ENCODE results near the gene CEP162. TPM values are rescaled to one million over a fixed set of nuclear protein-coding genes. Genes with fewer than 3 reads are reported as not detected.
"Not testable (repeated sequence)": the region's sequence is repeated elsewhere in the genome, so short reads cannot be mapped to it uniquely, and the experiment has no call there.

The CEP162 gene
- total and polyA plus RNA-seq, 8 donors, result 1.4 to 33.9 (median 8.0) TPM

DNA sequence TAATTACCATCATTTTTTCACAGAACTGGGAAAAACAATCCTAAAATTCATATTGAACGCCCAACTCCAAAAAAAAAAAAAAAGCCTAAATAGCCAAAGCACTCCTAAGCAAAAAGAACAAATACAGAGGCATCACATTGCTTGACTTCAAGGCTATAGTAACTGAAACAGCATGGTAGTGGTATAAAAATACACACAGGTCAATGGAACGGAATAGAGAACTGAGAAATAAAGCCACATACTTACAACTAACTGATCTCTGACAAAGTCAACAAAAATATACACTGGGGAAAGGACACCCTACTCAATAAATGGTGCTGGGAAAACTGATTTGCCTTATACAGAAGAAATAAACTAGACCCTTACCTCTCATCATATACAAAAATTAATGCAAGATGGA, 104.3 kb downstream of the CEP162 start:
- no peaks in the 10 kb centered on the region for H3K9me3 ChIP-seq
- TF ChIP-seq CTCF (IDR thresholded peaks at IDR 0.05) (no peak), POLR2A (IDR thresholded peaks at IDR 0.05) (no peak), POLR2AphosphoS5 (IDR thresholded peaks at IDR 0.05) (no peak)
- no peaks in the 10 kb centered on the region for H3K4me1 ChIP-seq
- H3K27ac ChIP-seq, result no peak overlapping the region
- DNase-seq, result no peak
- WGBS, 5 donors, result 90 to 100% (median 92%) methylated on average over 2 of the region's 2 CpGs
- no peak overlapping the region for H3K4me3 ChIP-seq
- intact Hi-C loops (cut with DNase I; ENCODE audit: low total_unique reads), result no loop called here
- no peaks in the 10 kb centered on the region for H3K27me3 ChIP-seq
- H3K36me3 ChIP-seq, result peaks cover 0 to 36% (median 28%) of the 10 kb centered on the region in 4 donors

DNA sequence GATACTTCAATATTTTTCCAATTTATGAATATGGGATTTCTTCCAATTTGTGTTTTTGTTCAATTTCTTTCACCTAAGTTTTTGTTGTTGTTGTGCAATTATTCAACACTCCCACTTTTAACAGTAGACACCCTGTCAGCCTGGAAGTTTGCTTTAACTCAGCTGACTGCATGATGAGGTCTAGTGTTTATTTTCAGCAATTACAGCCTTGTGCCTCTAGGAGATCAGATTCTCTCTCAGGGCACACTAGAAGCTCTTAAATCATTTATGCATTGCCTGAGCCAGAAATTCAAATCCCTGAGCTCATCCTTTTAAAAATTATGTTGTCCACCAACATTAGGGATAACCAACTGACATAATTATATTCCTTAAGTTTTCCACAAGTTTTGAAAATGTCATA, 108.2 kb downstream of the CEP162 start:
- Histone ChIP-seq H3K27me3 (no peaks in the 10 kb centered on the region), H3K9me3 (peaks cover 0 to 5% (median 0%) of the 10 kb centered on the region in 4 donors), H3K4me3 (no peak overlapping the region), H3K4me1 (no peaks in the 10 kb centered on the region), H3K36me3 (peaks cover 0 to 9% (median 5%) of the 10 kb centered on the region in 4 donors), H3K27ac (no peak overlapping the region)
- DNase-seq, result peak in 1 of 2 donors; percentile 4
- intact Hi-C loops (cut with DNase I; ENCODE audit: low total_unique reads), result no loop called here
- TF ChIP-seq CTCF (IDR thresholded peaks at IDR 0.05) (no peak), EP300 (IDR thresholded peaks at IDR 0.05) (no peak), POLR2AphosphoS5 (IDR thresholded peaks at IDR 0.05) (no peak), POLR2A (IDR thresholded peaks at IDR 0.05) (no peak)

DNA sequence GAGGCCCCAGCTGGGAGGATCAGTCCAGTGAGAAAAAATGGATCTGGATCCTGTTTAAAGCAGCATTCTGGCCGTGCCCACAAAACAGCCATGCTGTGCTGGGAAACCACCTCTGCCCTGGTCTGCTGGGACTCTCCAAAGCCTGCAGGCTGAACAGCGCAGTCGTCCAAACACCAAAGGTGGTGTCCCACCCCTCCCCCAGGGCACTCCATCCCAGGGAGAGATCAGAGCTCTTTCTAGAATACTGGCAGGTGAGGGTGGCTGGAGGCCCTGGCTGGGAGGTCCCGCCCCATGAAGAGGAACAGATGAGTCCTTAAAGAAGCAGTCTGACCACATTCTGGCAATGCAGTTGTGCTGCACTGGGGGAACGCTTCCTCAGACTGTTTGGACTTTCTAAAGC, 109.3 kb downstream of the CEP162 start:
- no peak for DNase-seq
- 77 to 82% (median 80%) methylated on average over 3 to 5 of the region's 5 CpGs for WGBS, 5 donors
- intact Hi-C loops (cut with DNase I; ENCODE audit: low total_unique reads), result no loop called here
- no peak overlapping the region for H3K27ac ChIP-seq
- H3K4me3 ChIP-seq, result no peak overlapping the region
- no peaks in the 10 kb centered on the region for H3K4me1 ChIP-seq
- TF ChIP-seq POLR2AphosphoS5 (IDR thresholded peaks at IDR 0.05), result no peak
- no peak for TF ChIP-seq POLR2A (IDR thresholded peaks at IDR 0.05)
- TF ChIP-seq EP300 (IDR thresholded peaks at IDR 0.05), result no peak
- TF ChIP-seq CTCF (IDR thresholded peaks at IDR 0.05), result no peak
- peaks cover 0 to 5% (median 0%) of the 10 kb centered on the region in 4 donors for H3K9me3 ChIP-seq
- H3K27me3 ChIP-seq, result no peaks in the 10 kb centered on the region
- H3K36me3 ChIP-seq, result peaks cover 0 to 3% (median 0%) of the 10 kb centered on the region in 4 donors

- WGBS, 5 donors, result 51 to 82% (median 66%) methylated on average over 5 to 8 of the region's 8 CpGs
- H3K36me3 ChIP-seq; H3K27me3 ChIP-seq; H3K4me3 ChIP-seq; H3K4me1 ChIP-seq; H3K9me3 ChIP-seq; H3K27ac ChIP-seq; intact Hi-C loops (cut with DNase I; ENCODE audit: low total_unique reads): not testable (repeated sequence)
- DNase-seq, result peak in 1 of 2 donors; percentile 21
Observed at GRCh38 chr6:84114933-84115594, 112.4 kb downstream of the CEP162 start.

DNA sequence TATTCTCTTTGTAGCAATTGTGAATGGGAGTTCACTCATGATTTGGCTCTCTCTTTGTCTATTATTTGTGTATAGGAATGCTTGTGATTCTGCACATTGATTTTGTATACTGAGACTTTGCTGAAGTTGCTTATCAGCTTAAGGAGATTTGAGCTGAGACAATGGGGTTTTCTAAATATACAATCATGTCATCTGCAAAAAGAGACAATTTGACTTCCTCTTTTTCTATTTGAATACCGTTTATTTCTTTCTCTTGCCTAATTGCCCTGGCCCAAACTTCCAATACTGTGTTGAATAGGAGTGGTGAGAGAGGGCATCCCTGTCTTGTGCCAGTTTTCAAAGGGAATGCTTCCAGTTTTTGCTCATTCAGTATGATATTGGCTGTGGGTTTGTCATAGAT, 116.1 kb downstream of the CEP162 start:
- intact Hi-C loops (cut with DNase I; ENCODE audit: low total_unique reads); H3K4me1 ChIP-seq: not testable (repeated sequence)
- WGBS, 5 donors, result 60 to 71% (median 60%) methylated on average over 1 of the region's 1 CpG

More for the DNA sequence above, 116.1 kb downstream of the CEP162 start:
- not testable (repeated sequence) for H3K4me3 ChIP-seq, H3K36me3 ChIP-seq, DNase-seq, H3K27ac ChIP-seq, H3K9me3 ChIP-seq, H3K27me3 ChIP-seq

All from stomach (tissue), 9 donors.